Activated CD8-positive, alpha-beta memory T cell treated with anti-CD3 and anti-CD28 coated beads, Interleukin-2, amount 50 U/mL, for 24 hours (primary cell): Measurements from ENCODE around the gene RNF166.

Experiments
- DNase-seq: peaks from one replicate; pipeline ENCODE4 v3.0.0-alpha.2; 2020; ENCODE audit errors: extremely low read depth

Gene RNF166

GRCh38 chr16:88692861-88693260, 13.3 kb downstream of the RNF166 start:
- no peak for DNase-seq

- no peak for DNase-seq
Measured at GRCh38 chr16:88691924-88692560, 14.2 kb downstream of the RNF166 start.

DNA sequence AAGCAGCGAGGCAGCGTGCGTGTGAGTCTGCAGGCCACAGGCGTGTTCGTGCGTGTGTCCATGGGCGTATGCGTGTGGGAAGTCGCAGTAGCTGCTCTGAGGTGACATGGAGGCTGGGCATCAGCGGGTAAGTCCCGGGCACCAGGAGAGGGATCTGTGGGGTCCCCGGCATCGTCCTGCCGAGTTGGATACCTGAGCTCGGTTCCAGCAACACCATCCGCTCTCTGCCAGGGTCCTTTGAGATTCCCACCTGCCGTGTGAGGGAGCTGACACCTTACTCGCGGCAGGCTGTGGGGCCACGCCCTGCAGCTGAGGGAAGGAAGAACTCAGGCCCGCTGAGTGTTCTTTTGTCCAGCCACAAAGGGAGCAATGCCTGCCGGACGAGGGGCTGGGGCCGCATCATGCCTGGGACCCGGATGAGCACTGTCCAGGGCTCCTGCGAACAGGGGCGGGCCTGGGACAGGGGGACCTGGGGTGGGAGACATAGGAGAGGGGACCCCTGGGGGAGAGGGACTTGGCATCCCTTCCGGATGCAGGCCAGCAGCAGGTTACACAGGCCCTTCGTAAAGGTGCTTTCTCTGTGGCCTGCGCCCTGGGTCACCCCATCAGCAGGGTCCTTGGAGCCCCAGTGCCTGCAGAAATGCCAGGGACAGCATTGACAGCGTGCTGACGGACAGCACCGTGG, 14.9 kb downstream of the RNF166 start:
- DNase-seq: no peak

DNA sequence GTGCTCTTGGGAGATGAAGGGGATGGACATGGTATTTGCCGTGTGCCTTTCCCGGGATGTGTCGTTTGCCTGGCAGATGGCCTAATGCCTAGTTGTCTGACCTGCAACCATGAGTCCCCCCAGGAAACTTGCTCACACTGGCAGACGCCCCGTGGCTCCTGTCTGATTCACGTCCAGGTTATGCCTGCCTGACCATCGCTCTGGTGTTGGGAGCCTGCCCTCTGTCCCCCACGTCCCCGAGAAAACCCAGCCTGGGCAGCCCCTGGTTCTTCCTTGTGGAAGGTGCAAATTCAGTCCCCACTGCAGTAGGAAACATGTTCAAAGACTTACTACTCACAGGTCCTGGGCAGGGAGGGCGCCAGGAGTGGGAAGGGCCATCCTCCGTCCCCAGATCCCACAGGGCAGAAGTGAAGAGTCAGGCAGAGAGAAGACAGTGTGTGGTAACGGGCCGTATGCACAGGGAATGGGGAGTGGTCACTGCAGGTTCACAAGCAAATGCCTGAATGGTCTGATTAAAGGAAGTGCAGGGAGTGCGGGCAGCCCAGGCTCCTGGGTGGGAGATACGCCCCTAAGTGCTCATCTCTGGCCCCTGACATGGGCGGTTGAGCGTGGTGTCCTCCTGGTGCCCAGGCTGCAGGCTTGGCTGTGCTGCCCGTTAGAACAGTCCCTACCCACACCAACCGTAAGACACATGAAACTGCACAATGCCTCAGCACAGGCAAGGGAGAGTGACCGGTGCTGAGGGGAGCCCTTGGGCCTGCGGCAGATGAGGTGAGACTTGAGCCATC, 15.7 kb downstream of the RNF166 start:
- DNase-seq: no peak

DNA sequence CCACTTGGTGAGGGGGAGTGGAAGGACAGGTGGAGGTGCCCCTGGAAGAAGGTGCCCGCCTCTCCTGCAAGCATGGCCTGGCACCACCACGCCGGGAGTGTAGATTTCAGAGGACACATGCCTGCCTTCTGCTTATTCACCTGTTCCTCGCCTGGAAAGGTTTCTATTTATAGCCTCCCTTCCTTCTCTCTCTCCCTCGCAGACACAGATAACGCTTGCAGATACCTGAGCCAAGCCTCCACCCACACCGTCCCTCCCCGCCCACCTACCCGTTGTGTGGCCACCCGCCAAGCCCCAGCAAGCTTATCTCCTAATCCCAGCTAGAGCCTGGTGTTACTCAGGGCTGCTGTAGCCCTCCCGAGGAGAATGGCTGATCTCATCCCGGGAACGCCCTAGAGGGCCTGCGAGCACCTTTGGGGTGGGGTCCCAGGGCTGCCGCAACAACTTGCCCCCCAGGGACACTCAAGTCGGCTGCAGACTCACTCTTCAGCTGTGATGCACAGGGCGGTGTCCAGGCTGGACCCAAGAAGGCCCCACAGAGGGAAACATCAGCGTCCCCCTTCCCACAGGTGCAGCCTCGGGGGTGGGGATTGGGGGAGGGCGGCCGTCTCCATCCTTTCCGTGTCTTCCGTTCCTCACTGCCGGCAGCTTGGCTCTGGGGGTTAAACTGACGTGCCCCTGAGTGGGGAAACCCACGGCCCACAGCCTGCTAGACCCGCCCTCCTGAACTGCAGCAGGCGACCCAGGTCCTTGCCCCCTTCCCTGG, 18.0 kb downstream of the RNF166 start:
- no peak for DNase-seq

GRCh38 chr16:88687676-88688012, 18.6 kb downstream of the RNF166 start:
- no peak for DNase-seq

DNA sequence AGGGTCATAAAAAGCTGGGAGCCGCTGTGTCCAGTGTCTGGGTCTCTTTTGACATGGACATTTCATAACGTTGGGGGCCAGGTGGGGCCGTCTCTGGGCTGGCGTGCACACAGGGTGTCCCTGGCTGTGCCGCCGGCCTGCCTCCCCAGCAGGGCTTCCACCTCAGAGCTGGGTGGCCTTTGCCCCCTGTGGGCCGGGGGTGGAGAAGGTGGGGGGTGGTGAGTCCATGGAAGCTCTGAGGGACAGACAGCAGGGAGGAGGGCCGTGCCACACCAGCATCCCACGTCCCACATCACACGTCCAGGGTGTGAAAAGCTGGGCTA, 19.0 kb downstream of the RNF166 start:
- no peak for DNase-seq

GRCh38 chr16:88686439-88687253, 19.6 kb downstream of the RNF166 start, which contains the start of gene SNAI3:
Gene SNAI3, minus strand, starts transcription at chr16:88686507. Its CDS starts 101 bp downstream, at chr16:88686406.
- peak; percentile 61 for DNase-seq

DNA sequence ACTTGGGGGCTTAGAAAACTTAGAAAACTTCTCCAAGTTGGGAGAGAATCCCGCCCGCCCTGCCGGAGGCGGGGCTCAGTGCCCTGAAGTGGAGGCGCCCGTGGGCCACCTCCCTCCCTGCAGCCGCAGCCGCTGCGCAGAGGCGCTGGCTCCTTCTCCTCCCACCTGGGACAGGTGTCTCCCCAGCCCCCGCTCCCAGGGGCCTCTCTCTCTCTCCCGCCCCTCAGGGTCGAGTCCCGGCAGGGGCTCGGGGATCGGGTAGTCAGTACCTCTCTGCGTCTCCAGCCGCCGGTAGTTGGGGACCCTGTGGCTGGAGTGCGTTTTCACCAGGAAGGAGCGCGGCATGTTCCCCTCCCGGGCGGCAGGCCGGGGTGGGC, 20.2 kb downstream of the RNF166 start:
- DNase-seq: no peak

GRCh38 chr16:88685156-88686061, 20.8 kb downstream of the RNF166 start:
- DNase-seq: no peak

- no peak for DNase-seq
Measured at GRCh38 chr16:88684569-88685155, 21.5 kb downstream of the RNF166 start.

DNA sequence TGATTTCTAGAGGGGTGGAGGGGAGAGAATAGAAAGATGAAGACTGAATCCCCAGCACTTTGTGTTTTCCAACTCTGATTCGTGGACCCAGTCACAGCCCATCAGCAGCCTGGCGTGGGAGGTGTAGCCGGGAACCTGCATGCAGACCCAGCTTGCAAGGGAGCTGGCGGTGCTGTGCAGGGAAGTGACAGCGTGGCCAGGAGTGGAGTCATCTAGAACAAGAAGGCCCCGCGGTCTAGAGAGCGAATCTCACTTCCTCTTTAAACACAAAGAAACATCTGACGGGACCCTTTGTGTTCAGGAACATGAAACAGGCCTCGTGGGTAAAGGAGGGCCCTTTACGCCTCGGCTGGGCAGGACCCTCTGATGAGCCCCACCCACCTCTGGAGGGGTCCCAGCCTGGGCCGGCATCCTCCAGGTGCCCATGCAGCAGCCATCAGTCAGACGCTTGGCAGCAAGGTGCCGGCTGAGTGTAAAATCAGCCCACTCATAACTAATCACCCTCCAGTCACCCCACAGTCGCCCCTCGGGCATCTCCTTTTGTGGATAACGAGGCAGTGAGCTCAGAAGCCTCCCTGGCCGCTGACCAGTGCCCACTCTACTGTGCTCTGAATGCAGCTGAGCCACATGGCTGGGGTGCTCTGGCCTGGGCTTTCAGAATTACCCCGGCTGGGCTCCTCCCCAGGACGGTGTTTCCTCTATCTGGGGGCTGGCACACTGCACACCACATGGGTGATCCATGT, 24.3 kb downstream of the RNF166 start:
- no peak for DNase-seq

DNA sequence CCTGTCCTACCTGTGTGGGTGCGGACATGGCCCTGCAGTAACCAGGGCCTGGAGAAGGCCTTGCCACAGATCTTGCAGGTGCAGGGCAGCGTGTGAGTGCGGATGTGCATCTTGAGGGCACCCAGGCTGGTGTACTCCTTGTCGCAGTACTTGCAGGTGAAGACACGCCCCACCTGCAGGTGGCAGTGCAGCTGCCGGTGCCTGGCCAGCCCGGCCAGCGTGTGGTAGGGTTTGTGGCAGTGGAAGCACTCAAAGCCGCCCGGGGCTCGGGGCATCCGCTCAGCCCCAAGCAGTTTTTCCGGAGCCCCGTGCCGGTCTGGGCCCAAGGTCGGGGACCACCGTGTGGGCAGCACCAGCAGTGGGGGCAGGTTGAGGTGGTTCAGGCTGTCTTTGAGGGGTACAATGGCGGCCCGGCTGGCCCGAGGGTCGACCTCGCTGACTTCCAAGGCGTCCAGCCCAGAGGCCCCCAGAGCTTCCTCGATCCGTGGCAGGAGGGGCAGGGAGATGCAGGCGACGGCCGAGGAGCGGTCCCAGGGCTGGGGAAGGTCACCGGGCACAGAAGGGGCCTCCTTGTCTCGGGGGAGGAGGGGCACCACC, 25.0 kb downstream of the RNF166 start:
- DNase-seq: no peak

DNA sequence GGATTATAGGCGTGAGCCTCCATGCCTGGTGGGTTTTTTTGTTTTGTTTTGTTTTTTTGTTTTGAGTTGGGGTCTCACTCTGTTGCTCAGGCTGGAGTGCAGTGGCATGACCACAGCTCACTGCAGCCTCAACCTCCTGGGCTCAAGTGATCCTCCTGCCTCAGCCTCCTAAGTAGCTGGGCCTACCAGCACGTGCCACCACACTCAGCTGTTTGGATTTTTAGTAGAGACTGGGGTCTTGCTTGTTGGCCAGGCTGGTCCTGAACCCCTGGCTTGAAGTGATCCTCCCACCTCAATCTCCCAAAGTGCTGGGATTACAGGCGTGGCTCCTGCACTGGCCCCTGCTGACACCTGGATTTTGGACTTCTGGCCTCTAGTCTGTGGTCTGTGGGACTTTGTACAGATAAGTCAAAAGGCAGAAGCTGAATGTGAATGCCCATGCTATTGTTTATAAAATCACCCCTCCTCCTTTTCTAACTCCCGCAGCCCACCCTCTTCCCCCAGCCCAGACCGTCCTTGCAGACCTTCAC, 25.6 kb downstream of the RNF166 start:
- no peak for DNase-seq

- no peak for DNase-seq
Measured at GRCh38 chr16:88678224-88678979, 27.8 kb downstream of the RNF166 start.

- no peak for DNase-seq
Measured at GRCh38 chr16:88677721-88678120, 28.5 kb downstream of the RNF166 start.

DNA sequence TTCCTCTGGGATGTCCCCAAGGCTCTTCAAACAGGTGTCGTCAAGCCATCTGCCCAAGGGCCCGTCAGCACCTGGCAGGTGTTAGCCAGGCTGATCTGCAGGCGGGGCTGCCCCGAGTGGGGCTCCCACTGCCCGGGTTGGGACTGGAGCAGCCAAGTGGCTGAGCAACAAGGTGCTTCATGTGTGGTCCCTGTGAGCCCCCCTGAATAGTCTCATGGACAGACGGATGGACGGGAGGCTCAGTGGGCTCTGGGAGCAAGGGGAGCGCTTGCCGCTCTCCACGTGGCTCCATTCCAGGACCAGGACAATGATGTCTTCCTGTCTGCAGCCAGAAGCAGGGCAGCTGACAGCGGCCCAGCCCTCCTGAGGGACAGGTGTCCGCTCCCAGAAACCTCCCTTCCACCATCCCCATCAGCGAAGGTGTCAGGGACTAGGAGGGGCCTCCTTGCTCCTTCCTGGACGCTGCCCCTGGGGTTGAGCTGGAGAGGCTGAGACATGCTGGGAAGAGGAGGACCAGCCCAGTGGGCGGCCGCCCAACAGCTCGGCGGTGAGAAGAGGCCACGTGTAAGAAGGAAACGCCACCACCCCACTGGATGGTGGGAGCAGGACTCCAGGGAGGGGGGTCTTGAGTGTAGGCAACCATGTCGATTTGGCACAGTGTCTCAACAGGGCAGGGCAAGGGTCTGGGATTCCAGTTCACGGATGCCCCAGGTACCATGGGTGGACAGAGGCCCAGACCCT, 29.5 kb downstream of the RNF166 start:
- DNase-seq: no peak
